HG03095 (cell line): ENCODE measurements around the gene MZT2B.
"Not testable (repeated sequence)": the region's sequence is repeated elsewhere in the genome, so short reads cannot be mapped to it uniquely, and the experiment has no call there.

Experiments
- ATAC-seq: cut with Tn5 transposase; IDR thresholded peaks from one replicate; pipeline ENCODE4 v1.9.1; 2021; ENCODE audit warnings: moderate library complexity; ENCODE audit not compliant: unreplicated experiment

MZT2B gene

DNA sequence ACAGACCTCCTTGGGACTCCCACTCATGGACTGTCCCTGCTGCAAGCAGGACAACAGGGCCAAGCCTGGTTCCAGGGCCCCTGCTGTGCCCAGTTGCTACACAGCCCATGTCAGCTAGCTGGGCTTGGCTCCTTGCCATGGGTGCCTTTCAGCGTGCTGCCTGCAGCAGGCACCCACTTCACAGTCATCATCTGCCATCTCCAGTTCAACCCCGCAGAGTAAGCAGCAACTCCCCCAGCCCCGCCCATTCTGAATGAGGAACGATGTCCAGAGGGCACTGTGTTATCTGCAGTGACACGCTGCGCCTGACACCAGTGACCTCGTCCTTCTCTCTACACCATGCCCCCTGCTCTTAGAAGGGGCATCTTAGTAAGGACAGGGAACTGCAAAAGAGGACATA lies 20.5 kb downstream of the MZT2B start:
- not testable (repeated sequence) for ATAC-seq

- not testable (repeated sequence) for ATAC-seq
Measured at GRCh38 chr2:130203150-130203549, 21.1 kb downstream of the MZT2B start.

DNA sequence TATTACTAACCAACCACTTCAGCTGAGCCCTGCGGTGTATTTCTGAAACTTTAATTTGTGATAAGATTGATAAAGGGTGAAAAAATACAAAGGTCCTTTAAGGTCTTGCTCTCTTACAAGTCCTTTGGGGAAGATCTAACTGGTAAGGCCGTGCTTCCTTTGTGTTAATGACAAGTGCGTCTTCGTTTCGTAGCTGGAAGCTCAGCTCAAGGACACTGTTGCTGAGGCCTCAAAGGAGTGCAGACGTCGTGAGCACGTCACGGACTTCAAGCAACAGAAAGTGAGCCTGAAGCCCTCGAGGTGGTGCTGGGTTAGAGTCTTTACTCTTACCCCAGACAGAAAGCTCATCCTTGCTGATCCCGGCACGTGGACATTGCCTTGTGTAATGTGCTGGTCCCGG lies 25.0 kb downstream of the MZT2B start:
- ATAC-seq, result not testable (repeated sequence)

GRCh38 chr2:130219147-130219546 lies 37.1 kb downstream of the MZT2B start:
- ATAC-seq, result not testable (repeated sequence)

DNA sequence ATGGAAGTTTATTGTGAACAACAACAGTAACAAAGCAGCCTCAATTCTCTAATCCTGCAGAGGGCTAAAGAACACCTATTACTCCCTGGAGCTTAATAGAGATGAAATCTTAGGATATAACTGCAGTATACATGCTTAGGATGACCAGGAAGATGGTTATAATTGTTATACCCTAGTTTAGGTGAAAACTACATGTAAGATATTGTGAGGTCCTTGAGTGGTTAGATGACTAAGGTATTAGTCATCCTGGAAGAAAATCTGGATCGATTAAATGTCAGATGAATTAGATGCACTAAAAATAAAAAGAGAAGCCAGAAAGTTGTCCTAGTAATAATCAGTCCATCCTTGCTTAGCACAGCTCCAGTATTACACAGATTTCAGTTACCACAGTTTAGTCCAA lies 38.4 kb downstream of the MZT2B start:
- ATAC-seq, result not testable (repeated sequence)

DNA sequence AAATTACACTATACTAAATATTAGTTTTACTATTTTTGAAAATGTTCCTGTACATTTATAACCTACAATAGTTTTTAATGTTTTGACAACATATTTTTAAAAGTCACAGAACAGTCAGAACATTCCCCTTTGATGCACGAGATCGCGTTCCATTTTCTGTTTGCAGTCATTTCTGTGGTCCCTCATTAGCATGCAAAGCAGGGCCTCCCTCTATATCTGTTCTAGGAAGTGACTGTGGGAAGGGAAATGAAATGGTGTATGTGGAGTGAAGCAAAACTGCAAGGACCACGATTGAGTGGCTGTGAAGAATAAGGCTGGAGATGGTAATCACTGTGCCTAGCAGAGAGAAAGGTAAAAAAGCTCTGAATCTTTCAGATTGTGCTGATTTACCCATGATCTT lies 40.5 kb downstream of the MZT2B start:
- peak; percentile 96 for ATAC-seq

GRCh38 chr2:130228005-130228404 lies 45.9 kb downstream of the MZT2B start:
- ATAC-seq, result not testable (repeated sequence)

- not testable (repeated sequence) for ATAC-seq
Measured at GRCh38 chr2:130228467-130229160, 46.6 kb downstream of the MZT2B start.

DNA sequence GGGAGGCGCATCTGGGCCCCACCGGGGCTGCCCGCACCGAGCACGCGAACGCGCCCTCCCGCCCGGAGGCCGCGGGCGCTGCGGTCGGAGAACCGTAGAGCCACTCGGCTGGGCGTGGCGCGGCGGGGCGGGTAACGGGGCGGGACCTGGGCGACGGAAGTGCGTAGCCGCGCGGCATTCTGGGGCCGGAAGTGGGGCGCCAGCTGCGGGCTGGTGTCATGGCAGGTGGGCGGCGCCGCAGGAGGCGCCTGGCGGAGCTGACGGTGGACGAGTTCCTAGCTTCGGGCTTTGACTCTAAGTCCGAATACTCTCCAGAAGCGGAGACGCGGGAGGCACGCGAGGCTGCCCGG lies 47.1 kb downstream of the MZT2B start:
- not testable (repeated sequence) for ATAC-seq

DNA sequence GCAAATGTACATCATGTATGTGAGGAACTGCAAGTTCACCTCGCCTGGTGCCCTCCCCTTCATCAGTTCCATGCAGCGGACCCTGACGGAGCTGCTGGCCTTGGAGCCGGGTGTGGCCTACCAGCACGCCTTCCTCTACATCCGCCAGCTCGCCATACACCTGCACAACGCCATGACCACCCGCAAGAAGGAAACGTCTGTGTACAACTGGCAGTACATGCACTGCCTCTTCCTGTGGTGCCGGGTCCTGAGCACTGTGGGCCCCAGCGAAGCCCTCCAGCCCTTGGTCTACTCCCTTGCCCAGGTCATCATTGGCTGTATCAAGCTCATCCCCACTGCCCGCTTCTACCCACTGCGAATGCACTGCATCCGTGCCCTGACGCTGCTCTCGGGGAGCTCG lies 48.3 kb downstream of the MZT2B start:
- ATAC-seq, result not testable (repeated sequence)

- not testable (repeated sequence) for ATAC-seq
Measured at GRCh38 chr2:130230907-130231306, 48.8 kb downstream of the MZT2B start.

GRCh38 chr2:130231656-130232055 lies 49.6 kb downstream of the MZT2B start:
- ATAC-seq, result no peak

- not testable (repeated sequence) for ATAC-seq
Measured at GRCh38 chr2:130233066-130233465, 51.0 kb downstream of the MZT2B start.

DNA sequence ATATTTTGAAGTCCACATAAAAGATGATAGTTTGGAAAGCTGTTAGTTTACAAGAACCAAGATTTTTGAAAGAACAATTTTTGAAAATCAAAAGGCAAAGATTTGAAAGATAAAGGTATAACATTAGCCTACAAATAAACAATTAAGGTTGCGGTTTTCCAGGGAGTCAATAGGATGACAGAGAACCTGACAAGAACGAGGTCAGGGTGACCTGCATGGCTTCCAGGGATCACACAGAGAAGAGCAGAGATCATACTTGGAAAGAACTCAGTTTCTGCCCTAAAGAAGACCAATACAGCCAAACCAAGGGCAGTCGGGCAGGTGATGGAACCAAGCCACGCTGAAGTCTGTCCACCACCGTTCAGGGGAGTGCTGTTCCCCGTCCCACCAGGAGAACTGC lies 57.5 kb downstream of the MZT2B start:
- not testable (repeated sequence) for ATAC-seq
